HepG2 (cell line): ENCODE data around the gene TM4SF1. TPM values are rescaled to one million over a fixed set of nuclear protein-coding genes. Genes with fewer than 3 reads are reported as not detected.

Experiments used
- ATAC-seq: fragments of 200-7000 bp; cut with Tn5 transposase; 3 replicates; pipeline ENCODE4 v1.9.1; 2020; ENCODE audit warnings: mild to moderate bottlenecking, moderate library complexity
- BruUV-seq: library from RNA; stranded (reverse); fragments of 400-500 nt; replicated peaks from 2 replicates; lab custom pipeline; 2021; lab: Mats Ljungman, UMichigan
- CTCF ChIA-PET: fragments of 300-600 bp; formaldehyde crosslinking; extraction: SDS; loops from one replicate; lab custom pipeline; 2021; ENCODE audit warnings: low total read pairs, inconsistent platforms, low intra/inter-chr PET ratio; lab: Yijun Ruan, JAX
- POLR2A ChIA-PET: fragments of 350-600 bp; sonication (Branson Sonifier 250); formaldehyde crosslinking; loops from one replicate; lab custom pipeline; 2020; ENCODE audit warnings: antibody characterized with exemption, inconsistent platforms; lab: Yijun Ruan, JAX
- DNase-seq: peaks from one replicate; pipeline ENCODE4 v3.0.0-alpha.2; 2015; ENCODE audit warnings: low spot score
- FAIRE-seq: peaks from 3 replicates; lab custom pipeline; 2011; peaks lifted over from hg19 to GRCh38; lab: Jason Lieb, UNC
- H2AFZ ChIP-seq: one replicate; pipeline ENCODE4 v1.6.1; 2011; ENCODE audit warnings: low read length, inconsistent platforms
- H3K27ac ChIP-seq: fragments of 300-600 bp; 3 replicates; pipeline ENCODE4 v1.8.0; 2011; ENCODE audit warnings: mixed run types, mild to moderate bottlenecking, mixed read lengths, low read length, inconsistent platforms; ENCODE audit not compliant: insufficient read depth; ENCODE audit errors: extremely low read length
- H3K27me3 ChIP-seq, 2 experiments: fragments of 200-600 bp in 1 of 2; 2 replicates in 1 of 2; 3 replicates in 1 of 2; pipeline versions ENCODE4 v1.6.0 to v1.8.0; 2011; ENCODE audit warnings: low read length in 2 of 2, mild to moderate bottlenecking in 2 of 2, moderate library complexity in 2 of 2, inconsistent platforms in 1 of 2; ENCODE audit not compliant: insufficient read depth in 2 of 2, control insufficient read depth in 1 of 2
- H3K36me3 ChIP-seq, 2 experiments: fragments of 200-600 bp in 1 of 2; replicated peaks in 1 of 2; 2 replicates in 1 of 2; 3 replicates in 1 of 2; pipeline versions ENCODE4 v1.5.1 to v1.8.0; 2011; ENCODE audit warnings: low read length in 2 of 2, inconsistent platforms in 1 of 2; ENCODE audit not compliant: insufficient read depth in 2 of 2, control insufficient read depth in 1 of 2
- H3K4me1 ChIP-seq: 2 replicates; pipeline ENCODE4 v1.5.1; 2012; ENCODE audit warnings: low read length, inconsistent platforms; ENCODE audit not compliant: insufficient read depth
- H3K4me2 ChIP-seq: 2 replicates; pipeline ENCODE4 v1.6.0; 2011; ENCODE audit warnings: low read depth, low read length, inconsistent platforms
- H3K4me3 ChIP-seq, 3 experiments: fragments of 200-600 bp in 1 of 3; sonication (generic), shearing (Covaris generic) in 1 of 3; replicated peaks in 1 of 3; 2 replicates each; pipeline ENCODE4 v1.5.1; 2011 to 2016; ENCODE audit warnings: low read length in 3 of 3, inconsistent platforms in 2 of 3, low read depth in 2 of 3, mild to moderate bottlenecking in 2 of 3, control low read depth in 1 of 3, mixed read lengths in 1 of 3; ENCODE audit not compliant: insufficient read depth in 1 of 3
- H3K79me2 ChIP-seq: one replicate; pipeline ENCODE4 v1.6.1; 2011; ENCODE audit warnings: low read length, inconsistent platforms; ENCODE audit not compliant: insufficient read depth
- H3K9ac ChIP-seq: 2 replicates; pipeline ENCODE4 v1.6.0; 2011; ENCODE audit warnings: mild to moderate bottlenecking, low read depth, low read length, inconsistent platforms; ENCODE audit not compliant: insufficient read depth
- H3K9me3 ChIP-seq: 2 replicates; pipeline ENCODE4 v1.5.1; 2012; ENCODE audit warnings: mild to moderate bottlenecking, low read length
- H4K20me1 ChIP-seq: 2 replicates; pipeline ENCODE4 v1.6.0; 2011; ENCODE audit warnings: inconsistent platforms, mild to moderate bottlenecking, low read length, moderate library complexity; ENCODE audit not compliant: insufficient read depth
- ASH2L ChIP-seq: fragments of 300-600, 200-600 bp; sonication (generic); IDR thresholded peaks from 2 replicates; pipeline ENCODE4 v1.7.0; 2017; ENCODE audit warnings: low read depth, mild to moderate bottlenecking, moderate library complexity, mixed read lengths, low read length; ENCODE audit not compliant: insufficient read length
- CBFB ChIP-seq: sonication (generic); formaldehyde crosslinking; IDR thresholded peaks from 2 replicates; pipeline ENCODE4 v1.4.0; 2020; ENCODE audit warnings: missing genetic modification reagents
- ESRRA ChIP-seq: sonication (generic); formaldehyde crosslinking; IDR thresholded peaks from 2 replicates; pipeline ENCODE4 v1.5.1; 2020; ENCODE audit warnings: mild to moderate bottlenecking, low read depth, missing genetic modification reagents
- IRF2 ChIP-seq: IDR thresholded peaks from 2 replicates; pipeline ENCODE4 v1.6.1; 2018; ENCODE audit warnings: missing genetic modification reagents, missing compliant biosample characterization
- MAFF ChIP-seq: IDR thresholded peaks from 2 replicates; pipeline ENCODE4 v1.6.1; 2011; ENCODE audit warnings: low read depth, low read length, improper control_type of control experiment
- MAFK ChIP-seq, 2 experiments: IDR thresholded peaks in 1 of 2; conservative IDR thresholded peaks in 1 of 2; 2 replicates each; pipeline ENCODE4 v1.6.1; 2011; ENCODE audit warnings: improper control_type of control experiment in 2 of 2, low read length in 2 of 2
- PLRG1 ChIP-seq: fragments of 450-650 bp; conservative IDR thresholded peaks from 2 replicates; pipeline ENCODE4 v1.6.1; 2016
- ZNF138 ChIP-seq: sonication (generic); formaldehyde crosslinking; IDR thresholded peaks from 2 replicates; pipeline ENCODE4 v1.5.0; 2020; ENCODE audit warnings: mild to moderate bottlenecking, low read depth, missing genetic modification reagents
- ZNF678 ChIP-seq: sonication (generic); formaldehyde crosslinking; IDR thresholded peaks from 2 replicates; pipeline ENCODE4 v1.4.0; 2020; ENCODE audit warnings: mild to moderate bottlenecking, missing genetic modification reagents
- ZNF709 ChIP-seq: sonication (generic); formaldehyde crosslinking; IDR thresholded peaks from 2 replicates; pipeline ENCODE4 v1.5.0; 2020; ENCODE audit warnings: mild to moderate bottlenecking, missing genetic modification reagents
- ZNF737 ChIP-seq: sonication (generic); formaldehyde crosslinking; IDR thresholded peaks from 2 replicates; pipeline ENCODE4 v1.5.0; 2020; ENCODE audit warnings: missing genetic modification reagents, mild to moderate bottlenecking, borderline replicate concordance
- WGBS: methylation state at CpG from one replicate; pipeline ENCODE4 v1.1.6; 2017; ENCODE audit warnings: low lambda C conversion rate; 5-methylcytosine and 5-hydroxymethylcytosine counted together
- in situ Hi-C: cut with HindIII; loops from 2 replicates; pipeline ENCODE4 v1.10.0; 2017; ENCODE audit warnings: low pct_unique_long_range_greater_than_20kb; ENCODE audit not compliant: extremely low pct_ligation_motif_present
- intact Hi-C: fragments of 100-400 bp; cut with micrococcal nuclease; formaldehyde crosslinking; loops from one replicate; pipeline ENCODE4 v1.10.0; 2022; ENCODE audit not compliant: unreplicated experiment
- polyA plus RNA-seq, 8 experiments: library from polyadenylated mRNA; depleted of rRNA in 3 of 8; stranded (reverse) in 7 of 8; unstranded in 1 of 8; fragments of >200 nt; fragmentation: Illumina TruSeq in 4 of 8; extraction: Trizol in 4 of 8; gene quantifications; 2 replicates each; pipeline versions ENCODE4 v1.2.1 to v1.2.3, GENCODE V29; 2011 to 2016; ENCODE audit warnings: low read depth in 4 of 8, missing spikeins in 1 of 8, mixed read lengths in 1 of 8; ENCODE audit not compliant: insufficient read depth in 1 of 8
- total RNA-seq, 5 experiments: library from RNA; depleted of rRNA; stranded (reverse); fragments of >200 nt; fragmentation: Illumina TruSeq; extraction: Trizol; gene quantifications; 2 replicates each; pipeline ENCODE4 v1.2.3, GENCODE V29; 2016; ENCODE audit warnings: low read depth in 1 of 5
- TF ChIP-seq, protein P1 (sequence below), 2 experiments: sonication (generic) in 1 of 2; formaldehyde crosslinking in 1 of 2; IDR thresholded peaks; 2 replicates each; pipeline versions ENCODE4 v1.4.0 to v1.6.1; 2016 to 2020; ENCODE audit warnings: borderline replicate concordance in 1 of 2, low read depth in 1 of 2, mild to moderate bottlenecking in 1 of 2, missing genetic modification reagents in 1 of 2
- TF ChIP-seq, protein P2 (sequence below): IDR thresholded peaks from 2 replicates; pipeline ENCODE4 v1.6.1; 2016; ENCODE audit warnings: low read depth, missing genetic modification reagents, missing compliant biosample characterization

The TM4SF1 gene
- total and polyA plus RNA-seq, 2 of the 13 experiments (the other 11 are each of a cell fraction or from before 2014, with no cell fraction given), result 431 to 1,359 TPM

DNA sequence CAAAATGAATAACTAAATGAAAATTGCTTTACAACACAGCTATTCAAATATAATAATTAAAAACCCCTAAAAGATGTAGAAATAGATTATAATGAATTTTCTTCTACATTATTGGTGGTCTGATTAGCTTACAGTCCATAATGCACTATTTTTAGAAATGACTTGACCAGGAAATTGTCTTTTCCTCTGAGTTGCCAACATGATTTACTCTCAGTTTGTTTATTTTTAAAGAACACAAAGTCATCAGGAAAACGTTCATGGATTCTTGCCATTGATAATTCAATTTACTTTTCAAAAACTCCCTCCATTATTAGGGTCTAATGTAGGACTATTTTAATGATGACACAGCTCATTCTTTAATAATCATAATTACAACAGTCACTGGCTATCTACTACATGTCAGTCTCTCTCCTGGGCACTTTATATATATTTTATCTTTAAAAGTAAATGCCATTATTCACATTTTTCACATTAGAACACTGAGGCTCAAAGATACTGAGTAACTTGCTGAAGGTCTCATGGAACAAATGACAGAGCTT, 45.2 kb downstream of the TM4SF1 start:
- 29% methylated on average over 1 of the region's 1 CpG for WGBS
- DNase-seq (no peak), FAIRE-seq (no peak), ATAC-seq (no peak)
- Histone ChIP-seq H3K36me3 (no peaks in the 10 kb centered on the region), H3K4me1 (peaks cover 20% of the 10 kb centered on the region), H3K9me3 (no peaks in the 10 kb centered on the region), H4K20me1 (no peaks in the 10 kb centered on the region), H3K4me2 (no peak overlapping the region), H3K79me2 (no peaks in the 10 kb centered on the region), H3K27me3 (no peaks in the 10 kb centered on the region), H3K9ac (no peak overlapping the region), H3K27ac (no peak overlapping the region), H3K4me3 (no peak overlapping the region), H2AFZ (no peak overlapping the region)
- BruUV-seq, result no TSS peak
- ChIA-PET CTCF (no interaction called here), POLR2A (no interaction called here)
- intact Hi-C loops (loop anchor here (5.0 kb wide), 1 partner anchor 375 kb away; no protein-coding TSS in a partner anchor), in situ Hi-C loops (no loop called here)
- TF ChIP-seq ZNF709 (no peak), ZNF737 (CRISPR knock-in tag) (no peak), ZNF138 (CRISPR knock-in tag) (no peak), PLRG1 (no peak), MAFK (conservative IDR thresholded peaks at IDR 0.05 in 1 of 2, IDR thresholded peaks at IDR 0.05 in 1 of 2; ENCODE audit: low read length in 2 of 2) (peak; percentile 23 to 62; a peak in 3 of 4 replicates), IRF2 (CRISPR knock-in tag) (no peak), CBFB (CRISPR knock-in tag) (no peak), ZNF678 (CRISPR knock-in tag) (no peak), ESRRA (CRISPR knock-in tag) (no peak), ASH2L (no peak), MAFF (peak; percentile 46; the same call in 1 of the 2 replicates)
- TF ChIP-seq, protein P1, sequence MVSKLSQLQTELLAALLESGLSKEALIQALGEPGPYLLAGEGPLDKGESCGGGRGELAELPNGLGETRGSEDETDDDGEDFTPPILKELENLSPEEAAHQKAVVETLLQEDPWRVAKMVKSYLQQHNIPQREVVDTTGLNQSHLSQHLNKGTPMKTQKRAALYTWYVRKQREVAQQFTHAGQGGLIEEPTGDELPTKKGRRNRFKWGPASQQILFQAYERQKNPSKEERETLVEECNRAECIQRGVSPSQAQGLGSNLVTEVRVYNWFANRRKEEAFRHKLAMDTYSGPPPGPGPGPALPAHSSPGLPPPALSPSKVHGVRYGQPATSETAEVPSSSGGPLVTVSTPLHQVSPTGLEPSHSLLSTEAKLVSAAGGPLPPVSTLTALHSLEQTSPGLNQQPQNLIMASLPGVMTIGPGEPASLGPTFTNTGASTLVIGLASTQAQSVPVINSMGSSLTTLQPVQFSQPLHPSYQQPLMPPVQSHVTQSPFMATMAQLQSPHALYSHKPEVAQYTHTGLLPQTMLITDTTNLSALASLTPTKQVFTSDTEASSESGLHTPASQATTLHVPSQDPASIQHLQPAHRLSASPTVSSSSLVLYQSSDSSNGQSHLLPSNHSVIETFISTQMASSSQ (IDR thresholded peaks at IDR 0.05; ENCODE audit: low read depth), result no peak
- TF ChIP-seq, protein P1 (CRISPR knock-in tag; IDR thresholded peaks at IDR 0.05; ENCODE audit: borderline replicate concordance), result no peak
- TF ChIP-seq, protein P2, sequence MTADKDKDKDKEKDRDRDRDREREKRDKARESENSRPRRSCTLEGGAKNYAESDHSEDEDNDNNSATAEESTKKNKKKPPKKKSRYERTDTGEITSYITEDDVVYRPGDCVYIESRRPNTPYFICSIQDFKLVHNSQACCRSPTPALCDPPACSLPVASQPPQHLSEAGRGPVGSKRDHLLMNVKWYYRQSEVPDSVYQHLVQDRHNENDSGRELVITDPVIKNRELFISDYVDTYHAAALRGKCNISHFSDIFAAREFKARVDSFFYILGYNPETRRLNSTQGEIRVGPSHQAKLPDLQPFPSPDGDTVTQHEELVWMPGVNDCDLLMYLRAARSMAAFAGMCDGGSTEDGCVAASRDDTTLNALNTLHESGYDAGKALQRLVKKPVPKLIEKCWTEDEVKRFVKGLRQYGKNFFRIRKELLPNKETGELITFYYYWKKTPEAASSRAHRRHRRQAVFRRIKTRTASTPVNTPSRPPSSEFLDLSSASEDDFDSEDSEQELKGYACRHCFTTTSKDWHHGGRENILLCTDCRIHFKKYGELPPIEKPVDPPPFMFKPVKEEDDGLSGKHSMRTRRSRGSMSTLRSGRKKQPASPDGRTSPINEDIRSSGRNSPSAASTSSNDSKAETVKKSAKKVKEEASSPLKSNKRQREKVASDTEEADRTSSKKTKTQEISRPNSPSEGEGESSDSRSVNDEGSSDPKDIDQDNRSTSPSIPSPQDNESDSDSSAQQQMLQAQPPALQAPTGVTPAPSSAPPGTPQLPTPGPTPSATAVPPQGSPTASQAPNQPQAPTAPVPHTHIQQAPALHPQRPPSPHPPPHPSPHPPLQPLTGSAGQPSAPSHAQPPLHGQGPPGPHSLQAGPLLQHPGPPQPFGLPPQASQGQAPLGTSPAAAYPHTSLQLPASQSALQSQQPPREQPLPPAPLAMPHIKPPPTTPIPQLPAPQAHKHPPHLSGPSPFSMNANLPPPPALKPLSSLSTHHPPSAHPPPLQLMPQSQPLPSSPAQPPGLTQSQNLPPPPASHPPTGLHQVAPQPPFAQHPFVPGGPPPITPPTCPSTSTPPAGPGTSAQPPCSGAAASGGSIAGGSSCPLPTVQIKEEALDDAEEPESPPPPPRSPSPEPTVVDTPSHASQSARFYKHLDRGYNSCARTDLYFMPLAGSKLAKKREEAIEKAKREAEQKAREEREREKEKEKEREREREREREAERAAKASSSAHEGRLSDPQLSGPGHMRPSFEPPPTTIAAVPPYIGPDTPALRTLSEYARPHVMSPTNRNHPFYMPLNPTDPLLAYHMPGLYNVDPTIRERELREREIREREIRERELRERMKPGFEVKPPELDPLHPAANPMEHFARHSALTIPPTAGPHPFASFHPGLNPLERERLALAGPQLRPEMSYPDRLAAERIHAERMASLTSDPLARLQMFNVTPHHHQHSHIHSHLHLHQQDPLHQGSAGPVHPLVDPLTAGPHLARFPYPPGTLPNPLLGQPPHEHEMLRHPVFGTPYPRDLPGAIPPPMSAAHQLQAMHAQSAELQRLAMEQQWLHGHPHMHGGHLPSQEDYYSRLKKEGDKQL (CRISPR knock-in tag), result no peak
